NCI-H146 treated with DMSO at 0.1 percent for 48 hours (cell line): Measurements from ENCODE around the gene TAF3.

Experiments used
- DNase-seq: peaks from one replicate; lab custom pipeline; 2025; ENCODE audit not compliant: unreplicated experiment; lab: John Stamatoyannopoulos, UW

Gene TAF3

GRCh38 chr10:7876541-7877127 lies 58.3 kb downstream of the TAF3 start:
- DNase-seq: no peak

- DNase-seq: no peak
Observed at GRCh38 chr10:7881119-7881518, 62.8 kb downstream of the TAF3 start.

GRCh38 chr10:7886056-7886455 lies 67.8 kb downstream of the TAF3 start:
- no peak for DNase-seq

- DNase-seq: no peak
Observed at GRCh38 chr10:7887174-7887816, 69.0 kb downstream of the TAF3 start.

- DNase-seq: no peak
Observed at GRCh38 chr10:7889947-7890542, 71.7 kb downstream of the TAF3 start.

GRCh38 chr10:7890781-7891180 lies 72.5 kb downstream of the TAF3 start:
- no peak for DNase-seq

- no peak for DNase-seq
Observed at GRCh38 chr10:7891634-7892033, 73.3 kb downstream of the TAF3 start.

- no peak for DNase-seq
Observed at GRCh38 chr10:7892146-7892545, 73.8 kb downstream of the TAF3 start.

GRCh38 chr10:7895699-7896090 lies 77.4 kb downstream of the TAF3 start:
- no peak for DNase-seq

GRCh38 chr10:7896297-7896696 lies 78.0 kb downstream of the TAF3 start:
- DNase-seq: no peak

GRCh38 chr10:7901256-7901655 lies 83.0 kb downstream of the TAF3 start:
- no peak for DNase-seq

GRCh38 chr10:7902413-7902812 lies 84.1 kb downstream of the TAF3 start:
- no peak for DNase-seq

- DNase-seq: no peak
Observed at GRCh38 chr10:7903851-7904250, 85.5 kb downstream of the TAF3 start.

- DNase-seq: peak; percentile 85
Observed at GRCh38 chr10:7906128-7906527, 87.8 kb downstream of the TAF3 start.

- DNase-seq: no peak
Observed at GRCh38 chr10:7908541-7909210, 90.4 kb downstream of the TAF3 start.

GRCh38 chr10:7913126-7913872 lies 95.0 kb downstream of the TAF3 start:
- no peak for DNase-seq

GRCh38 chr10:7915923-7916536 lies 97.7 kb downstream of the TAF3 start:
- DNase-seq: no peak

- DNase-seq: no peak
Observed at GRCh38 chr10:7917736-7918135, 99.4 kb downstream of the TAF3 start.

GRCh38 chr10:7922707-7923106 lies 104.4 kb downstream of the TAF3 start:
- no peak for DNase-seq

GRCh38 chr10:7928536-7928935 lies 110.2 kb downstream of the TAF3 start:
- no peak for DNase-seq
